GM10847 (cell line): Measurements from ENCODE around the gene CEP41.

Experiments
- POLR2A ChIP-seq: IDR thresholded peaks from 2 replicates; pipeline ENCODE4 v1.6.1; 2011; ENCODE audit not compliant: insufficient read length; ENCODE audit errors: extremely low read depth

The CEP41 gene

GRCh38 chr7:130432886-130433285 lies 7.9 kb downstream of the CEP41 start:
- no peak for TF ChIP-seq POLR2A

- no peak for TF ChIP-seq POLR2A
Observed at GRCh38 chr7:130430841-130431666, 9.8 kb downstream of the CEP41 start.

GRCh38 chr7:130430115-130430514 lies 10.7 kb downstream of the CEP41 start:
- no peak for TF ChIP-seq POLR2A

GRCh38 chr7:130429019-130429418 lies 11.8 kb downstream of the CEP41 start:
- no peak for TF ChIP-seq POLR2A

- TF ChIP-seq POLR2A, result no peak
Observed at GRCh38 chr7:130426564-130426963, 14.3 kb downstream of the CEP41 start.

GRCh38 chr7:130425796-130426195 lies 15.0 kb downstream of the CEP41 start:
- no peak for TF ChIP-seq POLR2A

GRCh38 chr7:130423501-130424037 lies 17.2 kb downstream of the CEP41 start:
- TF ChIP-seq POLR2A, result no peak

GRCh38 chr7:130421684-130422083 lies 19.1 kb downstream of the CEP41 start:
- no peak for TF ChIP-seq POLR2A

- TF ChIP-seq POLR2A, result no peak
Observed at GRCh38 chr7:130420943-130421578, 19.8 kb downstream of the CEP41 start.

- TF ChIP-seq POLR2A, result no peak
Observed at GRCh38 chr7:130419658-130420057, 21.2 kb downstream of the CEP41 start.

GRCh38 chr7:130418306-130418705 lies 22.5 kb downstream of the CEP41 start:
- no peak for TF ChIP-seq POLR2A

- TF ChIP-seq POLR2A, result no peak
Observed at GRCh38 chr7:130417213-130417612, 23.6 kb downstream of the CEP41 start.

GRCh38 chr7:130415006-130415405 lies 25.8 kb downstream of the CEP41 start:
- no peak for TF ChIP-seq POLR2A

- TF ChIP-seq POLR2A, result no peak
Observed at GRCh38 chr7:130413201-130413600, 27.6 kb downstream of the CEP41 start.

GRCh38 chr7:130410868-130411541 lies 29.8 kb downstream of the CEP41 start:
- TF ChIP-seq POLR2A, result no peak

- no peak for TF ChIP-seq POLR2A
Observed at GRCh38 chr7:130409712-130410072, 31.1 kb downstream of the CEP41 start.

GRCh38 chr7:130409067-130409711 lies 31.6 kb downstream of the CEP41 start:
- TF ChIP-seq POLR2A, result no peak
